HG02884 (cell line): ENCODE measurements around the gene SLC9A3.

Experiments
- ATAC-seq: cut with Tn5 transposase; IDR thresholded peaks from one replicate; pipeline ENCODE4 v1.9.1; 2021; ENCODE audit warnings: mild to moderate bottlenecking, moderate library complexity; ENCODE audit not compliant: unreplicated experiment

SLC9A3 gene

DNA sequence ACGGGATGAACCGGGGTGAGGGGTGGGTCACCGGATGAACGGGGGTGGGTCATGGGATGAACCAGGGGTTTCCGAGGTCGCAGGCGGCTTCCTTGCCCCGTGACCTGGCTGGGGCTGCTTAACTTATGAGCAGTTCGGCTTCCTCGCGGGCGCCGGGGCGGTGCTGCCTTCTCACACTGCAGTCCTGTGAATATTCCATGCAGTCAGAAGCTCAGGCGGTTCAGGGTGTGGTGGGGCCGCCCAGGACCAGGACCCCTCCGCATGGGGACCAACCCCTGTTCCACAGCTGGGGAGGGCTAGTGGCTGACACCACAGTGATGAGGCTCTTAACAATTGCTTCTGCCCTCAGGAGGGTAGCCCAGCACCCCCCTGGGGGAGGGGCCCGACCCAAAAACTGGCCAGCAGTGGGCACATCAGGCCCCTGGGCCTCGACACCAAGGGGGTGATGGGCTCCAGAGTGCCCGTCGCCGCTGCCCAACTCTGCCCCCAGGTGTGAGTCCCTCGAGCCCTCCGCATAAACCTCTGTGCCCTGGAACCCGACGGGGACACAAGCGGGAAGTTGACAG, 30.9 kb upstream of the SLC9A3 start:
- no peak for ATAC-seq

DNA sequence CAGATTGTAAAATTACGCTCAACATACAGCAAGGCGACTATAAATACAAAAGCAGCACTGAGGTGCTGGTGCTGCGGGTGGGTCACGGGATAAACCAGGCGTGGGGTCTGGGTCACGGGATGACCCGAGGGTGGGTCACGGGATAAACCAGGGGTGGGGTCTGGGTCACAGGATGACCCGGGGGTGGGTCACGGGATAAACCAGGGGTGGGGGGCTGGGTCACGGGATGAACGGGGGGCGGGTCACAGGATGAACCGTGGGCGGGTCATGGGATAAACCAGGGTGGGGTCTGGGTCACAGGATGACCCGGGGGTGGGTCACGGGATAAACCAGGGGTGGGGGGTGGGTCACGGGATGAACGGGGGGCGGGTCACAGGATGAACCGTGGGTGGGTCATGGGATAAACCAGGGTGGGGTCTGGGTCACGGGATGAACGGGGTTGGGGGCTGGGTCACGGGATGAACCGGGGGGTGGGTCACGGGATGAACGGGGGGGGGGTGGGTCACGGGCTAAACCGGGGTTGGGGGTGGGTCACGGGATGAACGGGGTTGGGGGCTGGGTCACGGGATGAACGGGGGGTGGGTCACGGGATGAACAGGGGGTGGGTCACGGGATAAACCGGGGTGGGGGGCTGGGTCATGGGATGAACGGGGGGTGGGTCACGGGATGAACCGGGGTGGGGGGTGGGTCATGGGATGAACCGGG, 30.2 kb upstream of the SLC9A3 start:
- no peak for ATAC-seq

DNA sequence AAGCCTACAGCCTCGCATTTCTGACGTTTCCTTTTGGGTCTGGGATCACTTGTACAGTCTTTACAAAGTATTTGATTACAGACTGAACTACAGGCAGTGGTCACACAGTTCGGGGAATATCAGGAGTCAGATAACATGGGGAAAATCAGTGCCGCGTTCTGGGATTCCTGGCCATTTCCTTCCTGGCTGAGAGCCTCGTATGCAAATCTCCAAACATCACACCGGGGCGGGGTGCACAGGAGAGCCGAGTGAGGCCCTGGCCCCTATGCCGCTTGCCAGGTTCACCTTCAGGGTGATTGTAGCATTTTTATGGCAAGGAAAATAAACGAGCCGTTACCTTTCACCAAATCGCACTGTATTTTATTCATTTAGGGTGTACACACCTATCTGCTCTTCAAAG, 29.6 kb upstream of the SLC9A3 start:
- no peak for ATAC-seq

DNA sequence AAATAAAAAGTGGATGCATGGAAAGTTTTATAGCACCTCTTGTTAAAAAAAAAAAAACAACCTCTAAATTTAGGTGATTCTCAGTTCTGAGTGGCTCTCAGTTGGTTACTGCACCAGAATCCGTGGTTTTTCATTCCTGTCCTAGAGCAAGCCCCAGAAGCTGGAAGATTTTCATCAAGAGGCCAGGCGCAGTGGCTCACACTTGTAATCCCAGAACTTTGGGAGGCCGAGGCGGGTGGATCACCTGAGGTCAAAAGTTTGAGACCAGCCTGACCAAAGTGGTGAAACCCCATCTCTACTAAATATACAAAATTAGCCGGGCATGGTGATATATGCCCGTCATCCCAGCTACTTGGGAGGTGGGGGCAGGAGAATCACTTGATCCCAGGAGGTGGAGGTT, 27.2 kb upstream of the SLC9A3 start:
- ATAC-seq = no peak

DNA sequence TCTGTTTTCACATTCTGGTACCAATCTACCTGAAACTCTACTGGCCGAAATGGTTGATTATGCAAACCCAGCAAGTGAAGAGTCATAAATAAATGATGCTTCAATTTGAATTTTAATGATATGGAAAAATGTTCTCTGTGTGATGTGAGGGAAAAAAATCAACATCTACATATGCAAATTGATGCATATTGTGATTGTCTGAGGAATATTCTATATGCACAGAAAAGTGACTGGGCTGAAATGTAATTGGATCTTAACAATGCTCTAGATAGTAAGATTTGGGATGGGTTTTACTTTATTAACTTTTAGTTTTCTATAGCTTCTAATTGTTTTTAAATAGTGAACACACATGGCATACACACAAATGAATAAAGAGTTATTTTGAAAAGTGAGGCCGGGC, 25.0 kb upstream of the SLC9A3 start:
- no peak for ATAC-seq

DNA sequence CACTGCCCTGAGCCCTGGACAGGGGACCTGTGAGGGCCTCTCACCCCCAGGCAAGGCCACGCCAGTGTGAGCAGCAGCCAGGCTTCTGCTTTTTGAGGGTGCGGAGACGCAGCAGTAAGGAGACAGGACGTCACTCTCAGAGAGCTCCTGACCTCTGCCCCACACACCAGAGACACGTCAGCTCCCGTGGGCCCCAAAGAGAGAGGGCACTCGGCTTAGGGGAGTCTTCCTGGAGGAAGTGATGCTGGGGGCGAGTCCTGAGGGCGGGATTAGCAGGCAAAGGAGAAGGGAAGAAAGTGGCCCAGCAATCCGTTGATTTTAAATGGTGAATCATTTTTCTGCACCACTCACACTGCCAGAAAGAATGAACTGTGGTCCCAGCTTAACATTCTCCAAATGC, 24.0 kb upstream of the SLC9A3 start:
- ATAC-seq = no peak

DNA sequence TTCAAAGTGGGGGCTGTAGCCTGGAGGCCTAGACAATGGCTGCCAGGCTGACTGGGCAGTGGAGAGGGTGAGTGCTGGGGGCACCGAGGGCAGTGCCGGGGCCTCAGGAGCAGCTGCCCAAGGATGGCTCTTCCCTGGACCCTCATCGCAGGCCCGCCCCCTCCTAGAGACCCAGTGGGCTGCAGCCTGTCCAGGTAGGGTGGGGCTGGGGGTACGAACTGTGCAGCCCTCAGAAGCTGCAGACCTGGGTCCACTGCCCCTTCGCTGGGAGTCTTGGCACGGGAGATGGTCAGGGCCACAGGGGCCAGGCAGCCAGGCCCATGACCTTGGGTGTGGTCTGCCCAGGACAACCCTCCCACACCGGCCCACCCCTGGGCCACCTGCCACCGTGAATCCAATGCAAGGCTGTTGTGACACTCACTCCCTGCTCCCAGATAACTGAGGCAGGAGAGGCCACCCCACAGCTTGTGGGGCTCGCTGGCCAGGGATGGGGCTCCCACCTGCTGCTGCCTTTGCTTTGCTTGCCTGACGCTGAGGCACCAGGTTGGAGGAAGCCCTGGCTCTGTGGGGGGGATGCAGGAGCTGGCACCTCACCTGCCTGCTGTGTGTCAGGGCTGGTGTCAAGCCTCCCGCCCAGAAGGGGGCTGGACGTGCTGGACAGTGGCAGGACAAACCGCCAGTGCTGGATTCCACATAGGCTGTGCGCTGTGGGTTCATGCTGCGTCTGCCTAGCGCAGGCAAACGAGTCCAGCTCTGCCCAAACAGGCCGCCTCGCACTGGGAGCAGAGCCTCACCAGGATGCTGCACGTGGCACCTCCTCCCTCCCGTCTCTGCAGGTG, 23.1 kb upstream of the SLC9A3 start:
- ATAC-seq = no peak

DNA sequence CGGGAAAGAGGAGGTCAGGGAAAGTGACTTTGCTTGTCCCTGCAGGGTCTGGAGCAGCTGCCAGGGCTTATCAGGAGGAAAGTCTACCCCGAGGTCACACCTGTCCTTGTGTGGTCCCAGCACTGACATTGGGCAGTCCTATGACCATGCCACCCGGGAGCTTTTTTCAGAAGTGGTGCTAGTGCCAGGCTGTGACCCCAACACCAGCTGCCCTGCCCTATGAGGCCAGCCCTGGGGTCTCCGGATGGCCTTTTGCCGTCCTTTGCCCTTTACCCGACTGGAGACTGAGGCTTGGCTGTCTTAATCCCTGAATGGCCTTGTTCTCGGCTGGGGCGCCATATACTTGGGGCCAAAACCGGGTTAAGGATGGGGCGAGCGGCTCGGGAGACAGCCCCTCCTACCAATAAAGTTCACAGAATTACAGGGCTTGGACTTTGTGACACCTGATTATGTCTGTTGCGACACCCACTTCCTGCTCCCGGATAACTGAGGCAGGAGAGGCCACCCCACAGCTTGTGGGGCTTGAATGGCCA, 22.2 kb upstream of the SLC9A3 start:
- no peak for ATAC-seq

DNA sequence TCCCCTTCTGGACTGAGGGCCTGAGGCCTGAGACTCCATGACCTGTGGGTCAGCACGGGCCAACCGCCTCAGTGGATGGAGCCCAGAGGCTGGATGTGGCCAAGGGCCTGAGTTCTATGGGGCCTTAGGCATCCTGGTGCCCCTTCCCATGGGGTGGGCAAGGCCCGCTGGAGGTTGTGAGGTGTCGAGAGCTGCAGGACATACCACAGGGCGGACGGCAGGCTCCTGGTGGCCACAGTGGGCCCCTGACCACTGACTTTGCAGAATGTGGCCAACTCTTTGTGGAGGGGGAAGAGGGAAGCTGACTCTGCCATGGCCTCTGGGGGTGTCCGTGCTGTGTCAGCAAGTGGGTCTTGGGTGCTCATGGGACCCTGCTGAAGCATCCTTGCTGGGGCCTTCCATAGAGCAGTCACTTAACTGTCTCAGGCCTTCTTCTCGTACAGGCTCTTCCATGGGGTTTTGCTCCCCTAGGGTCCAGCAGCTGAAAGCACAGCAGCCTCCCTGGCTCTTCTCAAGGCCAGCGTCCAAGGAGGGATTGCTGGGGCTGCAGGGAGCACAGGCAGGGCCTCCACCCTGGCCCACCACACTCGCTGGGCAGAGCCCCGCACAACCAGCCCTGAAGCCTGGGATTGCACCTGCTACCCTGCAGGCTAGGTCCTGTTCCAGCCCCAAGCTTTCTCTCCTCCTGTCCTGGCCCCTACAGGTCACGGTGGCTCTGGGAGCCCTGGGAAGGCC, 21.6 kb upstream of the SLC9A3 start:
- no peak for ATAC-seq

DNA sequence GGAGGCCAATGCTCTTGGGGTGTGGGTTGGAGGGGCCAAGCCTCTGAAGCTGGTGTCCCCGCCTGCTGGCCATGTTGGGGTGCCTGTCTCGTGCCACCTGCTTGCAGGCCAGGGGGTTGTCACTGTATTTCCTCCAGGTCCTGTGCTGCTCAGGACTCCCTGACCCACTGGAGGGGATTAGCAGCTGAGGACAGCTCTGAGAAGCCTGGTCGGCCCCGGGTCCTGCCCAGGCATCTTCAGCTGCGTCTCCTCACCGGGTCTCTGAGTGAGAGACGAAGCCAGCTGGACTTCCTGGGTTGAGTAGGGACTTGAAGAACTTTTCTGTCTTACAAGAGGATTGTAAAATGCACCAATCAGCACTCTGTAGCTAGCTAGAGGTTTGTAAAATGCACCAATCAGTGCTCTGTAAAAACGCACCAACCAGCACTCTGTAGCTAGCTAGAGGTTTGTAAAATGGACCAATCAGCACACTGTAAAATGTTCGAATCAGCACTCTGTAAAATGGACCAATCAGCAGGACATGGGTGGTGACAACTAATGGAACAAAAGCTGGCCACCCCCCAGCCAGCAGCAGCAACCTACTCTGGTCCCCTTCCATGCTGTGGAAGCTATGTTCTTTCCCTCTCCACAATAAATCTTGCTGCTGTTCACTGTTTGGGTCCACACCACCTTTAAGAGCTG, 20.6 kb upstream of the SLC9A3 start:
- no peak for ATAC-seq

DNA sequence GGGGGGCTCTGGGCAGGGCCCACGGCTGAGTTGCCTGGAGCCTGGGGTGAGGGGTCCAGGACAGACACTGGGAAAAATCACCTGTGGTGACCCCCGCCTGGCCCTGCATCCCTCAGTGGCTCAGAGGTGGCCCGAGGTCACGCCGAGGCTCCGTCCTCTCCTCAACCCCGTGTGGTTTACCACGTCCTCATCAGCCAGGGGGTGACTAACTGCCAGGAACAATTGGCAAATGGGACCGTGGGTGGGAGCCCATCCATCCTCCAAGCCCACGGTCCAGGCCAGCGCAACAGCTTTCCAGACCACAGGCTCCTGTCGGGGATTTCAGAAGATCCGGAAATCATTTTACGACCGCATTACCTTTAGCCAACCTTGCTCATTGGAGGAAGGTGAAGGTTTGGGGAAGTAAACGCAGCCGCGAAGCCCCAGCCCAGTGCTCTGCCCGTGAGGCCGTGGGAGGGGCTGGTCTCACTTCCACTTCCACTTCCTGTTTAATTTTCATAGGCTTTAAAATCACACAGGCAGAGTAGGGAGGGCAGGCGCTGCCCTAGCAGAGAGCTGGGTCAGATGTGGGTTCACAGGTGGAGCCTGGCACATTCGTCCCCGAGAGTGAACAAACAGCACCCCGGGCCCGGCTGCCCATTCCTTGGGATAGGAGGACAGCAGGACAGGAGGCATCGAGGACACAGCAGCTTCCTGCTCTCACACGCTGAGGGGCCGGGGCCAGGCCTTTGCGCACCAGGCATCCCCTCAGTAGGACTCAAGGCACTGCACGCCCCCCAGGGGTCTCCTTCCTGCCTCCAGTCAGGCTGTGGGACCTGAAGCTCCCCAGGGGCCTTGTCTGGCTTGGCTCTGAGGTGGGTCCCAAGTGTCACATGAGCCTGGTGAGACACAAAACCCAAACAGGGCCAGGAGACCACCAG, 19.8 kb upstream of the SLC9A3 start:
- peak; percentile 93 for ATAC-seq

DNA sequence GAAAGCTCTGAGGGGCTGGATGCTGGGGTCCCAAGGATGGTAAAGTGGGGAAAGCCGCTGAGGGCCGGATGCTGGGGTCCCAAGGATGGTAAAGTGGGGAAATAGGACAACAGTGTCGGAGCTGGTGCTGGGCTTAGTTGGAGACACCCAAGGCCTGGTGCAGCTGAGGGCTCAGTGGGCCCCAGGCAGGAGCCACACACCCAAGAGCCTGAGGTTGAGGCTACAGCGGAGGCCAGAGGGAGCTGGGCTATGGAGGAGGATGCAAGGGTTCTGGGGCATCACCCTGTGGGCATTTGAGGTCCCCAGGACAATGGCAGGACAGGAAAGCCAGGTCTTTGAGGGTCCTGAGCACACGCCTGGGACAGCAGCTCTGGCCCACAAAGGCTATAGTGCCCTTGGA, 19.1 kb upstream of the SLC9A3 start:
- no peak for ATAC-seq

DNA sequence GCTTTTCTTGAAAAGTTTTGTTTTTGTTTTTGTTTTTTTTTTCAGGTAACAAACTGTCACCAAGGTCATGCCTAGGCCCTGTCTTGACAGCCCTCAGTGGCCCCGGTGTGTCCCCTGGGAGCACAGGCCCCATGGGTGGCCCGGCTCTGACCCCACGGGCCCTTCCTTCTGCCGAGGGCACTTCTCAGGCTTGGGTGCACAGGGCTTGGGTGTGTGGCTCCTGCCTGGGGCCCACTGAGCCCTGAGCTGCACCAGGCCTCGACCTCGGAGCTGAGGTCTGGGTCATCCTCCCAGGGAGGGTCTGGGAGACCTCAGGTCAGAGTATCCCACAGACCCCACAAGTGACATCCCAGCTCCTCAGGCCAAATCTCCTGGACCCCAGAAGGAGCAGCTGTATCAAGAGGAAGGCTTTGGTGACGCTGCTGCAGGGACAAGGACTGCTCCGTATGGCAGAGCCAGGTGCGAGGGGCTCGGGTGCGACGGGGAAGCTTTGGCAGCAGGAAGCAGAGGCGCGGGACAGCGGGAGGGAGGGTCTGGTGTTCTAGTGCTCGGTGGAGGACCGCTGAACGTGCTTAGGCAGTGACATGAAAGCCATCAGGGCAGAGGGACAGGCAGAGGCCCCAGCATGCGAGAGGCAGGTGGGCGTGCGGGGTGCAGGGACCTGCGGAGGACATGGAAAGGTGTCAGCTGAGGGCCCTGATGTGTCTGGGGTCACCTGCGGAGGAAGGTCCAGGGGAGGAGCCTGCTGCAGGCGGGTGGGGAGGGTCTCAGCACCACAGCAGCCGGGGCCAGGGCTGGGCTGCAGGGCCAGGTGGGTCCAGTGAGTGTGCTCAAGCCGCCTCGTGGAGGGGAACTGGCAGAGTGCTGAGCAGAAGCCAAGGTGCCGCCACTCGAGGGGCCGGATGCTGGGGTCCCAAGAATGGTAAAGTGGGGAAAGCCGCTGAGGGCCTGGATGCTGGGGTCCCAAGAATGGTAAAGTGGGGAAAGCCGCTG, 18.4 kb upstream of the SLC9A3 start:
- no peak for ATAC-seq

DNA sequence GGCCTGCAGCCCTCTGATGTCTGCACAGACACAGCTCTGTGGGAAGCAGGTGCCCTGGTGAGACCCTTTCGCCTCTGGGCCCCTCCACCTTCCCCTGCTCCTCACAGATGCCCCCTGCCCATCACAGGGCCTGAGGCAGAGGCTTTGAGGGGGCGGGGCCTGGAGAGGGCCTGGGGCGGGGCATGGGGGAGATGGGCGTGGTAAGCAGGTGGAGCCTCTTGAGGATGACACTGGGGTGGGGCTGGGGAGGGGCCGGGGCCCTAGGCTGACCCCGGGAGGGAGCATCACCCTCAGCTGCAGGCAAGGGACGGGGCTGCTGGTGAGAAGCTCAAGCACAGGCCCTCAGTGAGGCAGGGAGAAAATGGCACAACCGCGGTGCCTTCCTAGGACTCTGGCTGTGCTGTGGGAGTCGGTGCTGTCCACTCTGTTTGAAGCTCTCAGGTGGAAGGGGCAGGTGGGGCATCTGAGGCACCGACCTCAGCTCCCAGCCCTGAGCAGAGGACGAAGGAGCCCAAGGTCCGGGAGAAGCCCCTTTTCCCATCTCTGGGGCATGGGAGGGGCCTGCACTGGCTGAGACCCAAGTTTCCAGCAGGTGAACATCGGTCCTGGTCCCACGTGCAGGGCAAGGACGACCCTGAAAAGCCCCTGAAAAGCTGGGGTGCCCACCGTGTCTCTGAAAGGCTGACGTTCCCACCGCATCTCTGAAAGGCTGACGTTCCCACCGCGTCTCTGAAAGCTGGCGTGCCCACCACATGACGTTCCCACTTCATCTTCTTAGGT, 17.5 kb upstream of the SLC9A3 start:
- no peak for ATAC-seq

DNA sequence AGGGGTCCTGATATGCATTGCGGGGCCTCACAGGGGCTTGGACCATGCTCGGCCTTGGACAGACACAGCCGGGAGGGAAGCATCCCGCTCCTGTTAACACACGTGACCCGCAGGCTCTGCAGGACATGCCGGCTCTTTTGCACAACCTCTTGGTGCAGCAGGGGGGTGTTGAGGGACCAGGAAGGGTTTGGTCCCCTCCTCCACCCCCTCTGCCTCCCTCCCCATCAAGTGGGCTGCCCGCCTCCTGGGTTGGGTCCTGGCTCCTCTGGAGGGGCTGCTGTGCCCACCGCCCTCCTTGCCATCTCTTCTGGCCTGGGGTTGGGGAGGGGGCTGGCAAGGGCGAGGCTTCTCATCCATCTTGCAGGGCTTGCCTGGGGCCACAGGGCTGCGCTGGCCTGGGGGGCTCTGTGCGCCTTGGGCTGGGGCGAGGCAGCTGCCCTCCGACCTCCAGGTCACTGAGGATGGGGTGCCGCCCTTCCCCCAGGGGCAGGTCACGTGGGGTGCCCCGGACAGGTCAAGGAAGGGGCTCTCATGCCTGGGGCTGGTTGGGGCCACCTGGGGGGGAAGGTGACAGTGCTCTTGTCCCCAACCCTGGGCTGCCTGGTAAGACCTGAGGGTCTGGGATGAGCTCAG, 16.8 kb upstream of the SLC9A3 start:
- ATAC-seq = no peak

DNA sequence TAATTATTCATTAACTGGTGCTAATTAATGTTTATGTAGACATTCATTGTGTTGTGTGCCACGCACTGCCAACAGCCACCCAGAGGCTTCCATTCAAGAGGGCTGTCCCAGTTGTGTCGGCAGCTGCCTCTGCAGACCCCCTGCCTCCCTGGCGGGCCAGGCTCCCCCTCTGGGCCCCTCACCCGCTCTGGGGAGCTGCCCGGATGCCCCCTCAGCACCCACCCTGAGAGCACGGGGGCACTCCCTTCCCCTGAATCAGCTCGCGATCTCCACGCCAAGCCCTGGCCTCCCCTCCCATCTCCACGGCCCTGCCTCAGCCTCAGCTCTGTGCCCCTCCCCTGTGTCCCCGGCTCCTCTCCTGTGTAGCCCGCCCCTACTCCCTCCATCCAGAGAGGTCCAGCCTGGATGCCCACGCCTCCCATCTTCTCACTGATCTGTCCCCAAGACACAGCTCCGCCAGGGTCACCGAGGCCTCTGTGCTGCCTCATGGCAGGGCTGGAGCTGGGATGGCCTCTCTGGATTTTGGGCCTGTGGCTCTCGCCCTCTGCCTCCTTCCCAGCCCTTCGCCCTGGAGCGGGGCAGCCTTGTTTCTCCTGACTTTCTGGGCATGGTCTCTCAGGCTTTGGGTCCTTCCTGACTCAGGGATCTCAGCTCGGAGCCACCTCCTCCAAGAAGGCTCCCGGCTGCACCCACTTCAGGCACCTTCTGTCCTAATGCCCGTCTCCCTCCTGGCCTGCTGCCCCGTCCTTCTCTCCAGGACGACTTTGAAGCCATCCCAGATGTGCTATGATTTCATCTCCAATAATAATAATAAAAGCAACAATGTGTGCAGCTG, 16.0 kb upstream of the SLC9A3 start:
- no peak for ATAC-seq
